Tracheal epithelial cell (primary cell): ENCODE results near the gene RLN3. TPM values are rescaled to one million over a fixed set of nuclear protein-coding genes. Genes with fewer than 3 reads are reported as not detected.

ENCODE experiments used
- total RNA-seq: library from RNA; depleted of rRNA; stranded (reverse); fragments of >200 nt; gene quantifications from 2 replicates; pipeline ENCODE4 v1.2.1, GENCODE V29; 2014

The RLN3 gene, protein sequence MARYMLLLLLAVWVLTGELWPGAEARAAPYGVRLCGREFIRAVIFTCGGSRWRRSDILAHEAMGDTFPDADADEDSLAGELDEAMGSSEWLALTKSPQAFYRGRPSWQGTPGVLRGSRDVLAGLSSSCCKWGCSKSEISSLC
- total RNA-seq, result not detected in 2 replicates

DNA sequence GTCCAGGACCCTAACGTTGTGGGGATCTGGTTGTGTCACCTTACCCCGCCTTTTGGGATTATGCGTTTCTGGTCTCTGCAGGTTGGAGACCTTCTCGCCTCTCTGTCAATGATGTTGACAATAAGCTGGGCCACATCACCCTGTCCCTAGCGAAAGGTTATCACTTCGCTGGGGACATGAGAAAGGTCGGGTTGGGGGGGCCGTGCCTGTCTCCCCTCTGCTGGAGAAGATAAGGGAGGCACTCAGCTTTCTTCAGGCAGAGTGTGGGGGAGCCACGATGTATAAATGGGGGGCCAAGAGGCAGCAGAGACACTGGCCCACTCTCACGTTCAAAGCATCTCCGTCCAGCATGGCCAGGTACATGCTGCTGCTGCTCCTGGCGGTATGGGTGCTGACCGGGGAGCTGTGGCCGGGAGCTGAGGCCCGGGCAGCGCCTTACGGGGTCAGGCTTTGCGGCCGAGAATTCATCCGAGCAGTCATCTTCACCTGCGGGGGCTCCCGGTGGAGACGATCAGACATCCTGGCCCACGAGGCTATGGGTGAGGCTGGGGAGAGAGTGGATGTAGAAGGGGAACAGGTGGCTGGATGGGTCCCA is at the start of gene RLN3:
Gene RLN3 (plus strand): TSS at position 293 of the 595 bp plus-strand sequence. CDS start 57 bp downstream, at position 350.

DNA sequence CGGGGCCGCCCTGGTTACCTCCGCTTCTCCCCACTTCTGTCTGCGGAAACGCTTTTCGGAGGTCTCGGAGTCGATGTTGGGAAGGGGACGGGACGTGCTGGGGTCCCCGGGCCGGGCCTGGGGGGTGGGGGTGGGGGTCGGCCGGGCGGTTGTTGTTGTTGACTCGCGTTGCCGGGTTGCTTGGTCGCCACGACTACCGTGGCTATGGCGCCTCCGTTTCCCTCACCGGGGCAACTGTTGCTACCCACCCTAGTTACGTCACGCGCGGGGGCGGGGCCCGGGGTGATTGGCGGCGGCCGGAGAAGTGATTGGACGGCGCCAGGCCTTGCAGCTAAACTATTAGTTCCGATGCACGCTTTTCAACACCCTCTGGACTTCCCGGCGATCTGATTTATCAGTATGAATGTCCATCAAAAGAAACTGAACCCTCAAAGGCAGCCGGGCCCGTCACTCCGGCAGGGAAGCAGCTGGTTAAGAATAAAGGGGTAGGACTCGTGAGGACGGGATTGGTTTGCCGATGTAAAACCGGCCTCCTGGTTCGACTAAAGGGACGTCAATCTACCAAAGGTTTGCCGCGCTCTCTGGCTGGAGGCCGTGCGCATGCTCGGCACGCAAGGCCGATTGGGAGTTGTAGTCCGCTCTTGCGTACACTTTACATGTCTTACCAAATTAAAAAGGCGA is 21.7 kb upstream of the RLN3 start, which contains the start of gene RFX1:
Gene RFX1 (minus strand): TSS at position 236 of the 681 bp plus-strand sequence. CDS start 12,477 bp downstream, outside the sequence.

DNA sequence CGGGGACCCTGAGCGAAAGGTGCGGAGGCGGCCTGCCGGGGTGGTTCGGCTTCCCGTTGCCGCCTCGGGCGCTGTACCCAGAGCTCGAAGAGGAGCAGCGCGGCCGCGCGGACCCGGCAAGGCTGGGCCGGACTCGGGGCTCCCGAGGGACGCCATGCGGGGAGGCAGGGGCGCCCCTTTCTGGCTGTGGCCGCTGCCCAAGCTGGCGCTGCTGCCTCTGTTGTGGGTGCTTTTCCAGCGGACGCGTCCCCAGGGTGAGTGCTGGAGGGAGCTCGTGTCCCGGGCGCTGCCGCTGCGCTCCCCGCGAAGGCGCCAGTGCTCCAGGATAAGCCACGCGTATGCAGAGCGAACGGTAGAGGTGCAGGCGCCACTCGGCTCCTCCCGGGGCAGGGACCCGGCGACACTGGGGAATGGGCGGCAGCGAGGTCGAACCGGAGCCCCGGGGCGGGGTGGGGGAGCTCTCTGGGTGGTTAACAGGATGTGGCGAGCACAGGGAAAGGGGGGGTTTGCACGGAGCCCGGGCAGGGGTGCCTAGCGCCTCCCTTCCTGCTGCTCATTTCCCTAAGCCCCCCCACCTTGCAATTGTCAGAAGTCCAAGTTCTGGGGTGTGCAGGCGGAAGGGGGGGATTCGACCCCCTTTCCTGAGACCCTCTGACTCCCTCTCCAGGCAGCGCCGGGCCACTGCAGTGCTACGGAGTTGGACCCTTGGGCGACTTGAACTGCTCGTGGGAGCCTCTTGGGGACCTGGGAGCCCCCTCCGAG is 4.0 kb downstream of the RLN3 start, which contains the start of gene IL27RA:
Gene IL27RA (plus strand): TSS at position 44 of the 762 bp plus-strand sequence. CDS start 111 bp downstream, at position 155.

DNA sequence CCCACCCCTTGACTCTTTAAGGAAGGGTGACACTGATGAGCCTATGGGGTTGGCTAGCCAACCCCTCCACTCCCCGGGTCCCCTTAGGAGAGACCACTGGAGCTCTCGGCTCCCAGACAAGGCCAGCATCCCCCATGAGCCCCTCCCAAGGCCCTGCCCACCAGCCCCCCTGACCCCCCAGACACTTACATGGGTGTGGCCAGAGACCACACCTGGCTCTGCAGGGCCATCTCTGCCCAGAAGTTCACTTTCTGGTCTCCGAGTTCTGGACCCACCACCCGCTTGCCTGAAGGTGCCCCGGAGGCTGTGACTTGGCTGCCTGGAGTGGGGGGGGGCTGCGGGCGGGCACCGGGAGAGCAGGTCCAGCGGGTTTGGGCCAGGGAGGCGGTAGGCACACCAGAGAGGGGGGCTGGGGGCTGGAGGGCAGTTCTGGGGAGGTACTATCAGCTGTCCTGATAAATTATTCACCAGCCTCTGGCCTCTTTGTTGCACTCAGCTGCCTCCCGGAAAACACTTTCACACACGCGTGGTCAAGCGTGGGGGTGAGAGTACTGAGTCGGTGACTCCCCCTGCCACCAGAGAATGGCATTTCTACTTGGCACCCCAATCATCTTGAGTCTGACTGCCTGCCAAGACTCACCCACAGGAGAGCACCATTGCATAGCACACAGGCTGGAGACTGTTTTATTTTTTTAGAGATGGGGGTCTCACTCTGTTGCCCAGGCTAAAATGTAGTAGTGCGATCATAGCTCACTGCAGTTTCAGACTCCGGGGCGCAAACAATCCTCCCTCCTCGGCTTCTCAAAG is 34.0 kb downstream of the RLN3 start, which contains the start of gene PALM3:
Gene PALM3 (minus strand): TSS at position 326 of the 807 bp plus-strand sequence. CDS start 96 bp downstream, at position 230.

DNA sequence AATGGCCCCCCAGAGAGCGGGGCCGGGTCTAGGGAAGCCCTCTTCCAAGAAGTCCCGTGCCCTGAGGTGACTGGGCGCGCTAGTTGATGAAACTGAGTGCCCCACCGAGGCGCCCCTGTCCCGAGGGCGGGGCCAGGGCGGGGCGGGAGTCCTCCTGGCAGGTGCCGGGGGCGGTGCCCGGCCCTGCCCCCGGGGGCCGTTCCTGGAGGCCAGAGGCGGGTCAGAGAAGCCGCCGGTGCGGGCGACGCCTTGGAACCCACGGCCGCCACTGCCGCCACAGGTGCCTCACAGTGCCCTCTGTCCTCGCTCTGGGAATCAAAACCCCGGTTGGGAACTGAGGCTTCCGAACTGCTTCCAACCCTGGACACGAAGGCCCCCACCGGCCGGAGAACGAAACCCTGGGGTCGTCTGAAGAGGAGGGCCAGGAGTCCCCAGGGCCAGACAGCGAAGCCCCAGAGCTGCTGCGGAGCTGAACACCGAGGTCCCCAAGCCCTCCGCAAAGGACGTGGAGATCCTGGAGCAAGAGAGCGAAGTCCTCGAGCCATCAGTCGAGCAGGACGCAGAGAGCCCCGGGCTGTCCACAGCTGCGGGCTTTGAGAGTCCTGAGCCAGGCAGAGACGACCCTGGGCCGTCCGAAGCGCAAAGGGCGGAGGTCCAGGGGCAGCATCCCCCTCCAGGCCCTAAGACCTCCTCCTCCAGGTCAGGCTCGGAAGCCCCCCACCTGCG is 44.8 kb downstream of the RLN3 start, which contains the start of gene MISP3:
Gene MISP3 (plus strand): TSS at position 252 of the 726 bp plus-strand sequence. CDS start 524 bp downstream, outside the sequence.

Other genes with a start within 250 kb of the RLN3 start
- 2.3 and 16.4 TPM in 2 replicates for gene ZSWIM4, start 232.7 kb upstream of the RLN3 start, total RNA-seq
- gene NANOS3, start 151.0 kb upstream of the RLN3 start, total RNA-seq, result 0.96 TPM in 1 of 2 replicates, not detected in the other
- under 0.01 TPM in 1 of 2 replicates, not detected in the other for gene BRME1, start 122.0 kb upstream of the RLN3 start, total RNA-seq
- gene CC2D1A, start 121.9 kb upstream of the RLN3 start, total RNA-seq, result 9.6 and 10.9 TPM in 2 replicates
- gene PODNL1, start 89.7 kb upstream of the RLN3 start, total RNA-seq, result 0.21 and 0.72 TPM in 2 replicates
- gene DCAF15, start 75.6 kb upstream of the RLN3 start, total RNA-seq, result 4.0 and 7.0 TPM in 2 replicates
- gene RFX1, start 21.8 kb upstream of the RLN3 start, total RNA-seq, result 1.2 and 1.9 TPM in 2 replicates
- gene IL27RA, start 3.6 kb downstream of the RLN3 start, total RNA-seq, result 1.3 and 8.7 TPM in 2 replicates
- gene PALM3, start 33.9 kb downstream of the RLN3 start, total RNA-seq, result not detected in 2 replicates
- gene MISP3, start 44.6 kb downstream of the RLN3 start, total RNA-seq, result 0.64 and 0.72 TPM in 2 replicates
- 0.48 TPM in 1 of 2 replicates, not detected in the other for gene C19orf67, start 57.6 kb downstream of the RLN3 start, total RNA-seq
- gene SAMD1, start 62.6 kb downstream of the RLN3 start, total RNA-seq, result 23.1 and 43.7 TPM in 2 replicates
- 18.8 and 28.6 TPM in 2 replicates for gene PRKACA, start 89.6 kb downstream of the RLN3 start, total RNA-seq
- 1.7 TPM in 1 of 2 replicates, not detected in the other for gene ASF1B, start 108.4 kb downstream of the RLN3 start, total RNA-seq
- 2.8 and 4.1 TPM in 2 replicates for gene ADGRL1, start 178.0 kb downstream of the RLN3 start, total RNA-seq